Tibial nerve (tissue), 3 donors: ENCODE measurements around the gene ORMDL3.

Experiments
- POLR2A ChIP-seq, 2 donors: fragments of 450-650 bp; IDR thresholded peaks; one replicate each; pipeline ENCODE4 v1.6.1; 2017; ENCODE audit warnings: antibody characterized with exemption in 2 of 2, mild to moderate bottlenecking in 2 of 2, moderate library complexity in 2 of 2
- TF ChIP-seq, protein P1 (sequence below), 5 experiments: fragments of 200-600 bp in 3 of 5; fragments of 450-650 bp in 2 of 5; sonication (generic) in 3 of 5; IDR thresholded peaks; one replicate each; pipeline ENCODE4 v1.5.1; 2016 to 2019; ENCODE audit warnings: antibody characterized with exemption in 5 of 5, mild to moderate bottlenecking in 3 of 5, moderate library complexity in 2 of 5

DNA sequence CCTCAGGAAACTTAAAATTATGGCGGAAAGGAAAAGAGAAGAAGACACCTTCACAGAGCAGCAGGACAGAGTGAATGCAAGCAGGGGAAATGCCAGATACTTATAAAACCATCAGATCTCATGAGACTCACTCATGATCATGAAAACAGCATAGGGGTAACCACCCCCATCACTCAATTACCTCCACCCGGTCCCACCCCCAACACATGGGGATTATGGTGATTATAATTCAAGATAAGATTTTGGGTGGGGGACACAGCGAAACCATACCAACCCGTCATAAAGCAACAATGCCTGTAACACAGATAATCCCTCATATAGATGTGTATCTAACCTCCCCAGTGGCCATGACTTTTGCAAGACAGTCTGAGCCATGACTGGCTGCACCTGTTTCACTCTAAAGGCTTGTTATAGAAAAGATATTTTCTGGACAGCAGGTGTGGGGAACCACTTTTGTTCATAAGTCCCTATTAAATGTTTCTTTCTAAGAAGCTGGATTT, 28.4 kb upstream of the ORMDL3 start:
- no peak for TF ChIP-seq POLR2A (IDR thresholded peaks at IDR 0.05)
- TF ChIP-seq, protein P1, sequence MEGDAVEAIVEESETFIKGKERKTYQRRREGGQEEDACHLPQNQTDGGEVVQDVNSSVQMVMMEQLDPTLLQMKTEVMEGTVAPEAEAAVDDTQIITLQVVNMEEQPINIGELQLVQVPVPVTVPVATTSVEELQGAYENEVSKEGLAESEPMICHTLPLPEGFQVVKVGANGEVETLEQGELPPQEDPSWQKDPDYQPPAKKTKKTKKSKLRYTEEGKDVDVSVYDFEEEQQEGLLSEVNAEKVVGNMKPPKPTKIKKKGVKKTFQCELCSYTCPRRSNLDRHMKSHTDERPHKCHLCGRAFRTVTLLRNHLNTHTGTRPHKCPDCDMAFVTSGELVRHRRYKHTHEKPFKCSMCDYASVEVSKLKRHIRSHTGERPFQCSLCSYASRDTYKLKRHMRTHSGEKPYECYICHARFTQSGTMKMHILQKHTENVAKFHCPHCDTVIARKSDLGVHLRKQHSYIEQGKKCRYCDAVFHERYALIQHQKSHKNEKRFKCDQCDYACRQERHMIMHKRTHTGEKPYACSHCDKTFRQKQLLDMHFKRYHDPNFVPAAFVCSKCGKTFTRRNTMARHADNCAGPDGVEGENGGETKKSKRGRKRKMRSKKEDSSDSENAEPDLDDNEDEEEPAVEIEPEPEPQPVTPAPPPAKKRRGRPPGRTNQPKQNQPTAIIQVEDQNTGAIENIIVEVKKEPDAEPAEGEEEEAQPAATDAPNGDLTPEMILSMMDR (IDR thresholded peaks at IDR 0.05) = no peak
